HL-60 (cell line): ENCODE results near the gene GCK.

Experiments used
- DNase-seq, 2 experiments: peaks; one replicate each; pipeline ENCODE4 v3.0.0-alpha.2; 2010 to 2020; ENCODE audit warnings: low read depth in 1 of 2, low spot score in 1 of 2
- H3K27ac ChIP-seq: fragments of 250-450 bp; sonication (Bioruptor Pico); replicated peaks from 2 replicates; pipeline ENCODE4 v1.5.1; 2020; ENCODE audit warnings: mild to moderate bottlenecking, moderate library complexity
- H3K27me3 ChIP-seq: fragments of 250-450 bp; sonication (Bioruptor Pico); 2 replicates; pipeline ENCODE4 v1.5.1; 2021; ENCODE audit warnings: mild to moderate bottlenecking, moderate library complexity; ENCODE audit not compliant: insufficient read depth, poor library complexity, severe bottlenecking
- H3K4me3 ChIP-seq: replicated peaks from 2 replicates; pipeline ENCODE4 v1.5.1; 2011; ENCODE audit warnings: mild to moderate bottlenecking, control low read depth, low read length; ENCODE audit not compliant: insufficient read depth
- GABPA ChIP-seq: IDR thresholded peaks from 2 replicates; pipeline ENCODE4 v1.6.1; 2012; ENCODE audit warnings: low read depth
- POLR2AphosphoS5 ChIP-seq: IDR thresholded peaks from 2 replicates; pipeline ENCODE4 v1.6.1; 2012; ENCODE audit warnings: low read depth
- REST ChIP-seq: IDR thresholded peaks from 2 replicates; pipeline ENCODE4 v1.6.1; 2012; ENCODE audit warnings: low read depth; ENCODE audit not compliant: insufficient replicate concordance
- SPI1 ChIP-seq: IDR thresholded peaks from 2 replicates; pipeline ENCODE4 v1.6.1; 2012; ENCODE audit warnings: low read depth, mild to moderate bottlenecking, borderline replicate concordance
- TF ChIP-seq, protein P1 (sequence below): IDR thresholded peaks from one replicate; pipeline ENCODE4 v1.5.1; 2011; ENCODE audit warnings: low read length, control low read depth, inconsistent platforms; ENCODE audit not compliant: insufficient read depth

Gene GCK

DNA sequence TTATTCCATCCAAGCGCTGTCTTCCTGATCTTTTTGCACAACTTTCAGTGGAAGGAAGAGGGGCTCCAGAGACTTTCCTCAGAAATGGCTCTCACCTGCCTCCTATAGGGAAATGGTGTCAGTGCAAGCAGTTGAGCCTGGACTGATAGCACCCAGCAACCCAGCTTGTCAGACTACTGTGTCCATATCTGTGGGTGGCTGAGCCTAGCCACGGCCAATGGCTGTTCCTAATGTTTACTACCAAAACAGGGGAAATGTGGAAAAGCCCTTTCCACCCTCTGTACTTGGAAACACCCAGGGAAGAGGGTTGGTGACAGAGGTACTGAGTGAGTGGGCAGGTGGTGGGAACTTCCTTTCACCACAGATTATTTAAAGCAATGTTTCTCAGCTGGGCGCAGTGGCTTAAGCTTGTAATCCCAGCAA, 7.2 kb upstream of the GCK start:
- H3K27me3 ChIP-seq = no peaks in the 10 kb centered on the region
- H3K27ac ChIP-seq = no peak overlapping the region
- DNase-seq = peak; percentile 26 to 57
- TF ChIP-seq, protein P1, sequence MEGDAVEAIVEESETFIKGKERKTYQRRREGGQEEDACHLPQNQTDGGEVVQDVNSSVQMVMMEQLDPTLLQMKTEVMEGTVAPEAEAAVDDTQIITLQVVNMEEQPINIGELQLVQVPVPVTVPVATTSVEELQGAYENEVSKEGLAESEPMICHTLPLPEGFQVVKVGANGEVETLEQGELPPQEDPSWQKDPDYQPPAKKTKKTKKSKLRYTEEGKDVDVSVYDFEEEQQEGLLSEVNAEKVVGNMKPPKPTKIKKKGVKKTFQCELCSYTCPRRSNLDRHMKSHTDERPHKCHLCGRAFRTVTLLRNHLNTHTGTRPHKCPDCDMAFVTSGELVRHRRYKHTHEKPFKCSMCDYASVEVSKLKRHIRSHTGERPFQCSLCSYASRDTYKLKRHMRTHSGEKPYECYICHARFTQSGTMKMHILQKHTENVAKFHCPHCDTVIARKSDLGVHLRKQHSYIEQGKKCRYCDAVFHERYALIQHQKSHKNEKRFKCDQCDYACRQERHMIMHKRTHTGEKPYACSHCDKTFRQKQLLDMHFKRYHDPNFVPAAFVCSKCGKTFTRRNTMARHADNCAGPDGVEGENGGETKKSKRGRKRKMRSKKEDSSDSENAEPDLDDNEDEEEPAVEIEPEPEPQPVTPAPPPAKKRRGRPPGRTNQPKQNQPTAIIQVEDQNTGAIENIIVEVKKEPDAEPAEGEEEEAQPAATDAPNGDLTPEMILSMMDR = peak; percentile 40
- TF ChIP-seq SPI1 = peak; percentile 26; the same call in 1 of the 2 replicates
- no peak for TF ChIP-seq POLR2AphosphoS5
- no peak overlapping the region for H3K4me3 ChIP-seq

- Histone ChIP-seq H3K27ac (no peak overlapping the region), H3K4me3 (no peak overlapping the region), H3K27me3 (no peaks in the 10 kb centered on the region)
- no peak for DNase-seq
- TF ChIP-seq REST (no peak), SPI1 (no peak), POLR2AphosphoS5 (no peak), GABPA (no peak)
- TF ChIP-seq, protein P1 = no peak
Observed at GRCh38 chr7:44195889-44196288, 6.7 kb upstream of the GCK start.

- no peak overlapping the region for H3K27ac ChIP-seq
- no peaks in the 10 kb centered on the region for H3K27me3 ChIP-seq
- H3K4me3 ChIP-seq = no peak overlapping the region
- TF ChIP-seq SPI1 (no peak), REST (no peak), GABPA (no peak), POLR2AphosphoS5 (no peak)
- TF ChIP-seq, protein P1 = no peak
- DNase-seq = no peak
Observed at GRCh38 chr7:44194562-44195145, 5.4 kb upstream of the GCK start.

DNA sequence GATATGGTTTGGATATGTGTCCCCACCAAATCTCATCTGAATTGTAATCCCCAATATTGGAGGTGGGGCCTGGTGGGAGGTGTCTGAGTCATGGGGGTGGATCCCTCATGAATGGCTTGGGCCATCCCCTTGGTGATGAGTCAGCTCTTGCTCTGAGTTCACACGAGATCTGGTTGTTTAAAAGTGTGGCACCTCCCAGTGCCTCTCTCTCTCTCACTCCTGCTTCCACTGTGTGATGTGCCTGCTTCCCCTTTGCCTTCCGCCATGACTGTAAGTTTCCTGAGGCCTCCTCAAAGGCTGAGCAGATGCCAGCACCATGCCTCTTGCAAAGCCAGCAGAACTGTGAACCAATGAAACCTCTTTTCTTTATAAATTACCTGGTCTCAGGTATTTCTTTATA, 4.8 kb upstream of the GCK start:
- peak in 1 of 2 experiments; percentile 21 for DNase-seq
- Histone ChIP-seq H3K27me3 (no peaks in the 10 kb centered on the region), H3K4me3 (no peak overlapping the region), H3K27ac (no peak overlapping the region)
- TF ChIP-seq SPI1 (no peak), GABPA (no peak), REST (no peak), POLR2AphosphoS5 (no peak)
- TF ChIP-seq, protein P1 = no peak
